Right lobe of liver (tissue), 6 donors: ENCODE results near the gene TSPAN31. TPM values are rescaled to one million over a fixed set of nuclear protein-coding genes. Genes with fewer than 3 reads are reported as not detected.
"Not testable (repeated sequence)": the region's sequence is repeated elsewhere in the genome, so short reads cannot be mapped to it uniquely, and the experiment has no call there.

Source experiments
- ATAC-seq, 4 donors: fragments of 200-7000 bp; cut with Tn5 transposase; one replicate each; pipeline ENCODE4 v1.9.1; 2020; ENCODE audit warnings: mild to moderate bottlenecking in 4 of 4, moderate library complexity in 4 of 4
- DNase-seq, 3 donors: peaks; one replicate each; pipeline ENCODE4 v3.0.0-alpha.2; 2020
- H3K27ac ChIP-seq, 3 donors: fragments of 200-600 bp; one replicate each; pipeline ENCODE4 v1.8.0; 2022
- H3K27me3 ChIP-seq, 2 donors: fragments of 200-600 bp; one replicate each; pipeline ENCODE4 v1.8.0; 2022
- H3K36me3 ChIP-seq, 4 donors: fragments of 200-600 bp; sonication (generic) in 1 of 4; one replicate each; pipeline versions ENCODE4 v1.5.1 to v1.8.0; 2017 to 2022; ENCODE audit warnings: control low read depth in 1 of 4
- H3K4me1 ChIP-seq, 4 donors: fragments of 200-600 bp; sonication (generic) in 1 of 4; one replicate each; pipeline versions ENCODE4 v1.5.1 to v1.8.0; 2017 to 2022; ENCODE audit warnings: control low read depth in 1 of 4
- H3K4me3 ChIP-seq, 3 donors: fragments of 200-600 bp; one replicate each; pipeline ENCODE4 v1.8.0; 2022
- H3K9me3 ChIP-seq, 4 donors: fragments of 200-600 bp; sonication (generic) in 1 of 4; one replicate each; pipeline versions ENCODE4 v1.5.1 to v1.8.0; 2017 to 2022; ENCODE audit warnings: control low read depth in 1 of 4
- CTCF ChIP-seq, 4 donors: fragments of 200-600 bp in 3 of 4; fragments of 450-650 bp in 1 of 4; IDR thresholded peaks; one replicate each; pipeline versions ENCODE4 v1.5.1 to v1.8.0; 2016 to 2022; ENCODE audit warnings: antibody characterized with exemption in 4 of 4, mild to moderate bottlenecking in 2 of 4
- POLR2A ChIP-seq: fragments of 450-650 bp; IDR thresholded peaks from one replicate; pipeline ENCODE4 v1.6.1; 2017; ENCODE audit warnings: antibody characterized with exemption, mild to moderate bottlenecking
- WGBS: methylation state at CpG from one replicate; pipeline ENCODE4 v1.1.6; 2018; ENCODE audit warnings: low coverage, low lambda C conversion rate; ENCODE audit not compliant: insufficient coverage; ENCODE audit errors: missing lambda C conversion rate; 5-methylcytosine and 5-hydroxymethylcytosine counted together
- intact Hi-C, 2 donors: fragments of 100-400 bp; cut with DNase I; formaldehyde crosslinking; loops; one replicate each; pipeline versions ENCODE4 v1.11.2 to v1.14.1; 2022
- total RNA-seq, 6 experiments: library from RNA; depleted of rRNA in 2 of 6; stranded (reverse); fragments of >200 nt in 2 of 6; fragmentation: NEBNext Ultra II Directional in 3 of 6; extraction: Animal tissue kit (Norgen Biotek cat#: 25700) in 3 of 6; gene quantifications; one replicate each; pipeline versions ENCODE4 v1.1.0 to v1.2.4, GENCODE V29; 2016 to 2023
- donor health status: DM: no; HTN: yes; CAD: no.
- donor health status: DM: no; HTN: no; CAD: no.
- donor health status: DM: no; HTN: no; CAD: no.
- donor health status: DM: no; HTN: yes; CAD: no.
- donor health status: DM: no; HTN: yes; CAD: no.

Gene TSPAN31
- total RNA-seq, 6 experiments from 2014 or later, result 15.1 to 34.4 (median 20.6) TPM

DNA sequence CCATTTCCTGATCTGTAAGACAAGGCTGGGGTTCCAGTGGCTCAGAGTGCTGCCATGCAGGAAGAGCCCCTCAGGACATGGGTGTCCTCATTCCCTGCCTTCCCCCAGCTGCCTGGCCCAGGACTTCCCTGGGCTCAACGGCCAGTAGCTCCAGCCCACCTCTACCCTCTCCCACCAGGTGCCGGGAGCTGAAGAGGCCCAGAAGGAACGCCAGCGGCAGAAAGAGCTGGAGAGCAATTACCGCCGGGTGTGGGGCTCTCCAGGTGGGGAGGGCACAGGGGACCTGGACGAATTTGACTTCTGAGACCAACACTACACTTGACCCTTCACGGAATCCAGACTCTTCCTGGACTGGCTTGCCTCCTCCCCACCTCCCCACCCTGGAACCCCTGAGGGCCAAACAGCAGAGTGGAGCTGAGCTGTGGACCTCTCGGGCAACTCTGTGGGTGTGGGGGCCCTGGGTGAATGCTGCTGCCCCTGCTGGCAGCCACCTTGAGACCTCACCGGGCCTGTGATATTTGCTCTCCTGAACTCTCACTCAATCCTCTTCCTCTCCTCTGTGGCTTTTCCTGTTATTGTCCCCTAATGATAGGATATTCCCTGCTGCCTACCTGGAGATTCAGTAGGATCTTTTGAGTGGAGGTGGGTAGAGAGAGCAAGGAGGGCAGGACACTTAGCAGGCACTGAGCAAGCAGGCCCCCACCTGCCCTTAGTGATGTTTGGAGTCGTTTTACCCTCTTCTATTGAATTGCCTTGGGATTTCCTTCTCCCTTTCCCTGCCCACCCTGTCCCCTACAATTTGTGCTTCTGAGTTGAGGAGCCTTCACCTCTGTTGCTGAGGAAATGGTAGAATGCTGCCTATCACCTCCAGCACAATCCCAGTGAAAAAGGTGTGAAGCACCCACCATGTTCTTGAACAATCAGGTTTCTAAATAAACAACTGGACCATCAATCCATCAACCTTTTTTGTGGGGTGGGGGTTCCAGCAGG lies 23.9 kb upstream of the TSPAN31 start:
- ATAC-seq, result peak in 1 of 4 donors; percentile 4
- no peak overlapping the region for H3K4me3 ChIP-seq
- WGBS, result 87% methylated on average over 5 of the region's 11 CpGs
- H3K27ac ChIP-seq, result no peak overlapping the region
- no peaks in the 10 kb centered on the region for H3K9me3 ChIP-seq
- no peaks in the 10 kb centered on the region for H3K27me3 ChIP-seq
- intact Hi-C loops, result no loop called here
- H3K36me3 ChIP-seq, result peaks cover 0 to 54% (median 23%) of the 10 kb centered on the region in 4 donors
- no peaks in the 10 kb centered on the region for H3K4me1 ChIP-seq
- no peak for TF ChIP-seq POLR2A
- no peak for TF ChIP-seq CTCF (IDR thresholded peaks at IDR 0.05)
- DNase-seq, result no peak

GRCh38 chr12:57721846-57722608 lies 22.8 kb upstream of the TSPAN31 start:
- WGBS, result 89% methylated on average over 12 of the region's 16 CpGs
- H3K4me3 ChIP-seq, DNase-seq, H3K4me1 ChIP-seq, H3K9me3 ChIP-seq, intact Hi-C loops, ATAC-seq, H3K27me3 ChIP-seq, H3K27ac ChIP-seq: not testable (repeated sequence)
- peaks cover 0 to 43% (median 18%) of the 10 kb centered on the region in 4 donors for H3K36me3 ChIP-seq

GRCh38 chr12:57722716-57723629 lies 21.9 kb upstream of the TSPAN31 start:
- peak in 1 of 4 donors; percentile 8 for ATAC-seq
- intact Hi-C loops, result no loop called here
- Histone ChIP-seq H3K36me3 (peaks cover 0 to 34% (median 11%) of the 10 kb centered on the region in 4 donors), H3K27me3 (peaks cover 0 to 5% of the 10 kb centered on the region in 2 donors), H3K4me3 (no peak overlapping the region), H3K4me1 (peaks cover 0 to 10% (median 0%) of the 10 kb centered on the region in 4 donors), H3K9me3 (no peaks in the 10 kb centered on the region), H3K27ac (no peak overlapping the region)
- no peak for DNase-seq
- TF ChIP-seq CTCF (IDR thresholded peaks at IDR 0.05) (no peak), POLR2A (no peak)
- 54% methylated on average over 10 of the region's 11 CpGs for WGBS

GRCh38 chr12:57723630-57723962 lies 21.2 kb upstream of the TSPAN31 start:
- peaks cover 0 to 27% (median 7%) of the 10 kb centered on the region in 4 donors for H3K36me3 ChIP-seq
- H3K27ac ChIP-seq, result no peak overlapping the region
- H3K4me1 ChIP-seq, result peaks cover 0 to 10% (median 0%) of the 10 kb centered on the region in 4 donors
- DNase-seq (no peak), ATAC-seq (no peak)
- no peak overlapping the region for H3K4me3 ChIP-seq
- TF ChIP-seq POLR2A (no peak), CTCF (IDR thresholded peaks at IDR 0.05) (no peak)
- intact Hi-C loops, result no loop called here
- H3K9me3 ChIP-seq, result no peaks in the 10 kb centered on the region
- 83% methylated on average over 2 of the region's 2 CpGs for WGBS
- peaks cover 0 to 5% of the 10 kb centered on the region in 2 donors for H3K27me3 ChIP-seq
